Islet of Langerhans (tissue), 1 donor: ENCODE measurements around the gene DHRS7C.

Experiments
- FAIRE-seq: peaks from one replicate; lab custom pipeline; 2011; peaks lifted over from hg19 to GRCh38; lab: Jason Lieb, UNC

Gene DHRS7C

DNA sequence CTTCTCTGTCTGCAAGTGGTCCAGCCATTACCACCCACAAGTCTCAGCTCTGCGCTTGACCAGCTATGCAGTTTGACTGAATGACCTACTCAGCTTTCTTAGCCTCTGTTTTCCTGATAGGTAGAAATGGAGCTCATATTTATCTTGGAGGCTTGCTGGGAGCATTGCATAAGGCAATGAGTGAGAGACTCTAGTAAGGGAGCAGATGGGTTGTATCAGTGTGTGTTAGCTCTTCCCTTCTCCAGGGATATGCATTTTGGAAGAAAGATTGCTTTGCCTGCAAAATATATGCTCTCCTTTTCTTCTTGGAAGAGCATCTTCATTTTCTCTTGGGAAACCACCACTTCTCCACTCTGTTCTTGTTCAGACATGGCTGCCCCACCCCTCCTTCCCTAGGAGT, 26.1 kb downstream of the DHRS7C start:
- no peak for FAIRE-seq

DNA sequence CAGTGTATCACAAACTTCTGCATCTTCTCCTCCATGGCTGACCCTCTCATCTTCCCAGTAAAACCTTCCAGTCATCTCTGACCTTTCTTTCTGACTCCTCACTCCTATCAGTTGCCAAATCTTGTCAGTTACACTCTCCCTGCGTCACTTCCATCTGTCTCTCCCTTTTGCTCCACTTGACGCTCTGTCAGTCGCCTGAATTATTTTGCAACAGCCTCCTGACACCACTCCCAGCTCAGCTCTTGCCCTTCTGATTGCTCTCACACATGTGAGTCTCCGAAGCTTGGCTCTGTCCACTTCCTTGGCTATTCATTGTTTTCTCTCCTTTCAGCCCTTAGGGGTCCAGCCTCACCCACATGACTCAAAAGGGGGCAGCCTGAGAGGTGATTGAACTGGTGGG, 27.7 kb downstream of the DHRS7C start:
- no peak for FAIRE-seq

DNA sequence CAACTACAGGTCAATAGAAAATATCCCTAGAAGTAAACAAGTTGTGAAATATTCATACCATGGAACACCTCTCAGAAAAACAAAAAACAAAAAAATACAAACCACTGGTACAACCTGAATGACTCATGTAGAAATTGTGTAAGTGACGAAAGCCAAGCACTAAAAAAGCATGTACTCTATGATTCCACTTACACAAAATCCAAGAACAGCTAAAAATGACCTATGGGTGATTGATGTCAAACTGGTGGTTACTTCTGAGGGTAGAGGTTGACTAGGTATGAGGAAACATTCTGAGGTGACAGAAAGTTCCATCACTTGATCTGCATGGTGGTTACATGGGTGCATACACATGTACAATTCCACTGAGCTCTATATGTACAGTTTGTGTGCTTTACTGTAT, 31.1 kb downstream of the DHRS7C start:
- FAIRE-seq: no peak

- FAIRE-seq: no peak
These were observed 36.3 kb downstream of the DHRS7C start for GRCh38 chr17:9755083-9755482.

DNA sequence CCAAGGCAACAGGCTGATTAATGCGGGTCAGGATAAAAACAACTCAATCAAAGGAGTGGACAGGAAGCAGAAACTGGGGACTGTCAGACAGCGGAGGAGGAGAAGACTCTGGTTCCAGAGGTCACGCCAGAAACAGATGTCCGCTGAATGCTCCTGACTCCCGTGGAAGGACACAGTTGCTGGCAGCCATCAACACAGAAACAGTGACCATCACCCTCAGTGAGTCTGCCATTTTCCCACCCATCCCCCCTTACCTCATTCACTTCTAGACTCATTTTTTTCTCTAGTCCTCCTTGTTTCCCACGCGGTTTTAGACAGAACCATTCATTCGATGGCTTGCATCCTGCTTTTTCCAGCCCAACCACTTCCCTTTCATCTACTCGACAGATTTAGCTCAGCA, 40.9 kb downstream of the DHRS7C start:
- FAIRE-seq: no peak

DNA sequence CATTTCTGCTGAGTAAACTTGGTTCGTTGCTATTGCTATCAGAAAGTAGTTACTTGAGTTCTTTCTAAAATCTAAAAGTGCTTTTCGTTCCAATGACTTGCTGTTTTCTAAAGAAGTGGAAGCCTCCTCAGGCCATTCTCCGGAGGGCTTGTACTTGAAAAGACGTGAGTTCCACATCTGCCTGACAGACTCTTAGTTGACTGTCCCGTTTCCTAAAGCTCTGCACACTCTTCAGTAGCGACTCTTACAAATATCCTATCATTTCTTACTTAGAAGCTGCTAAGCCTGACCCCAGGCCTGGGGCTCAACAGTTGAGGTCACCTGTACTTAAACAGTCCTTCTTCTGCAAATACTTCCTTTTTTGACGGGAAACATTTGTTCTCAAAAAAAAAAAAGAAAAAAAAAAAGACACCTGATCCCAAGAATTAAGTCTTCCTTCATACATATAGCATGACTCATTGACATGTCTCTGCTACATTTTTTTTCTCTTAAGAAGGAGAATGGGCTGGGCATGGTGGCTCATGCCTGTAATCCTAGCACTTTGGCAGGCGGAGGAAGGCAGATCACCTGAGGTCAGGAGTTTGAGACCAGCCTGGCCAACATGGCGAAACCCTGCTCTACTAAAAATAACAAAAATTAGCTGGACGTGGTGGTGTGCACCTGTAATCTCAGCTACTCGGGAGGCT, 61.5 kb downstream of the DHRS7C start:
- no peak for FAIRE-seq

DNA sequence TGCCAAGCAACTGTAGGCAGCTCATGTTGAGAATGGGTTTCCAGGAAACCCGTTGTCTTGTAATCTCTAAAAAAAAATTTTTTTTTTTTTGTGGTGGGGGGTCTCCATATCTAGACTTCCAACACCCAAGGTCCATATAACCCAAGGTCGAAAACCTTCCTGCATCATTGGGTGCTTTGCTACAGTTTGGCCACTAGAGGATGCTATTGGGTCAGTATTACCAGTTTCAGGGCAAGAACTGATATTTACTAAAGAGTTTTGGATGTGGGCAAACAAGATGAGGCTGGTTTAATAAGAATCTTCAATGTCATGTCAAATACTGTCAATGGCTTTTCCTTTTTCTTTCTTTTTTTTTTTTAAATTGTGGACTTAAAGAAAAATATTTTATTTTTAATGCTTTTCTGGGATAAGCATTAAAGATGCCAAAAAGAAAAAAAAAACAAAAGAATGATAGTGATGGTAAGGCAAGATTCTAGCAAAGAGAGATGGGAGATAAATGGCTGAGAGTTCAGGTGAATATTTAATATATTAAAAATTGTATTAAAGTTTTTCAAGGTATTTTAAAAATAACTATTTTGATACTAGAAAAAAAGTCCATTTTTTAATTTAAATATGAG, 62.2 kb downstream of the DHRS7C start:
- peak; percentile 74 for FAIRE-seq

- FAIRE-seq: no peak
These were observed 62.8 kb downstream of the DHRS7C start for GRCh38 chr17:9728564-9728963.

DNA sequence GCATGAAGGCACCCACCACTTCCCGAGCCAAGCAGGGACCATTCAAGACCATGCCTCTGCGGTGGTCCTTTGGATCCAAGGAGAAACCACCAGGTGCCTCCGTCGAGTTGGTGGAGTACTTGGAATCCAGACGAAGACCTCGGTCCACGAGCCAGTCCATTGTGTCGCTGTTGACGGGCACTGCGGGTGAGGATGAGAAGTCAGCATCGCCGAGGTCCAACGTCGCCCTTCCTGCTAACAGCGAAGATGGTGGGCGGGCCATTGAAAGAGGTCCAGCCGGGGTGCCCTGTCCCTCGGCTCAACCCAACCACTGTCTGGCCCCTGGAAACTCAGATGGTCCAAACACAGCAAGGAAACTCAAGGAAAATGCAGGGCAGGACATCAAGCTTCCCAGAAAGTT, 63.4 kb downstream of the DHRS7C start:
- FAIRE-seq: no peak

- no peak for FAIRE-seq
These were observed 65.1 kb downstream of the DHRS7C start for GRCh38 chr17:9726291-9726690.

GRCh38 chr17:9725575-9725974, 65.8 kb downstream of the DHRS7C start:
- FAIRE-seq: no peak
